Lung (tissue), 12 donors: ENCODE results near the gene LRRC15. TPM values are rescaled to one million over a fixed set of nuclear protein-coding genes. Genes with fewer than 3 reads are reported as not detected.

Experiments
- ATAC-seq: fragments of 200-7000 bp; cut with Tn5 transposase; one replicate; pipeline ENCODE4 v1.9.1; 2020; ENCODE audit warnings: moderate number of reproducible peaks; ENCODE audit not compliant: insufficient read depth, low FRiP score
- DNase-seq, 3 donors: peaks; one replicate each; pipeline ENCODE4 v3.0.0-alpha.2; 2013 to 2017
- H3K27ac ChIP-seq, 2 donors: one replicate each; pipeline ENCODE4 v1.5.1; 2013; ENCODE audit warnings: mild to moderate bottlenecking in 2 of 2, moderate library complexity in 2 of 2, control low read depth in 1 of 2, inconsistent platforms in 1 of 2, low read depth in 1 of 2, low read length in 1 of 2
- H3K27me3 ChIP-seq, 3 donors: one replicate each; pipeline ENCODE4 v1.5.1; 2013; ENCODE audit warnings: low read length in 2 of 3; ENCODE audit not compliant: control insufficient read depth in 3 of 3, insufficient read depth in 3 of 3
- H3K36me3 ChIP-seq, 4 donors: one replicate each; pipeline ENCODE4 v1.5.1; 2013; ENCODE audit warnings: low read length in 4 of 4, mild to moderate bottlenecking in 1 of 4, moderate library complexity in 1 of 4; ENCODE audit not compliant: control insufficient read depth in 4 of 4, insufficient read depth in 4 of 4
- H3K4me1 ChIP-seq, 5 donors: one replicate each; pipeline ENCODE4 v1.5.1; 2013; ENCODE audit warnings: low read length in 5 of 5, mild to moderate bottlenecking in 2 of 5, moderate library complexity in 1 of 5; ENCODE audit not compliant: control insufficient read depth in 5 of 5, insufficient read depth in 5 of 5
- H3K4me3 ChIP-seq: one replicate; pipeline ENCODE4 v1.5.1; 2013; ENCODE audit warnings: mild to moderate bottlenecking, control low read depth, moderate library complexity
- H3K9ac ChIP-seq, 2 donors: one replicate each; pipeline ENCODE4 v1.5.1; 2013; ENCODE audit warnings: low read length in 2 of 2, control low read depth in 1 of 2; ENCODE audit not compliant: insufficient read depth in 1 of 2
- H3K9me3 ChIP-seq, 4 donors: one replicate each; pipeline ENCODE4 v1.5.1; 2013; ENCODE audit warnings: low read length in 3 of 4, mild to moderate bottlenecking in 1 of 4, moderate library complexity in 1 of 4; ENCODE audit not compliant: control insufficient read depth in 4 of 4, insufficient read depth in 3 of 4
- WGBS, 2 donors: extraction: QIAGEN DNeasy Blood & Tissue Kit; methylation state at CpG; one replicate each; pipeline ENCODE4 v1.1.7; 2013; 5-methylcytosine and 5-hydroxymethylcytosine counted together
- polyA plus RNA-seq, 2 donors: library from polyadenylated mRNA; stranded (reverse); fragments of 200-250 nt; gene quantifications; one replicate each; pipeline ENCODE4 v1.2.1, GENCODE V29; 2013
- total RNA-seq, 2 donors: library from RNA; depleted of rRNA in 1 of 2; stranded (reverse); fragments of >200 nt in 1 of 2; gene quantifications; one replicate each; pipeline ENCODE4 v1.2.1, GENCODE V29; 2014 to 2021
- TF ChIP-seq, protein P1 (sequence below): IDR thresholded peaks from 2 replicates; pipeline ENCODE4 v1.5.1; 2012; ENCODE audit warnings: mild to moderate bottlenecking; ENCODE audit errors: control extremely low read depth, extremely low read depth
- donor health status: control.
- donor health status: control.
- donor health status: Bipolar disorder and iron deficiency.
- donor health status: healthy.
- donor health status: DM: yes; HTN: yes; CAD: no.

LRRC15 gene
- total and polyA plus RNA-seq, 4 donors: 0.06 to 1.2 (median 0.07) TPM

DNA sequence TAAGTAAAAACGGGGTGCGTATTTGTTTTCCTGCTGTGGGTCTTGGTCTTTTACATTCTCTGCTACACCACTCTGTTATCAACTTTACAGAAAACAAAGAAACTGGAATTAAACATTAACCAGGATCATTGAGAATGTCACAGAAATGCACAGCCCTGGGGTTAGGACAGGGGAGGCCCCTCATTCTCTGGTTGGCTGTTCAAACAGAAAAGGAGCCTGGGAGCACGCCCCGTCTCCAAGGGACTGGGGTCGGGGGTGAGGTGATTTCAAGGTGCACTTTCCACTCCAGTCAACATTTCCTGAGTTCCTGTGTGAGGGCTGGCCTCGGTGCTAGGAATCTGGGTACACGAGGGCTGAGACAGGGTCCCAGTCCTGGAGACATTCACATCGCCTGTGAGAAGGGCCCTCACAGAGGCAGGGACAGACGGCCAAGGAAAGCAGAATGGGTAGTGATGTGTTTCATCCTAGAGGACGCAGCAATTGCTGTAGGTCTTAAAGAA is 48.7 kb downstream of the LRRC15 start:
- Histone ChIP-seq H3K9me3 (peaks cover 0 to 8% (median 4%) of the 10 kb centered on the region in 4 donors), H3K36me3 (no peaks in the 10 kb centered on the region), H3K4me1 (peaks cover 0 to 14% (median 0%) of the 10 kb centered on the region in 5 donors), H3K4me3 (no peak overlapping the region), H3K9ac (no peak overlapping the region), H3K27me3 (no peaks in the 10 kb centered on the region), H3K27ac (no peak overlapping the region)
- TF ChIP-seq, protein P1, sequence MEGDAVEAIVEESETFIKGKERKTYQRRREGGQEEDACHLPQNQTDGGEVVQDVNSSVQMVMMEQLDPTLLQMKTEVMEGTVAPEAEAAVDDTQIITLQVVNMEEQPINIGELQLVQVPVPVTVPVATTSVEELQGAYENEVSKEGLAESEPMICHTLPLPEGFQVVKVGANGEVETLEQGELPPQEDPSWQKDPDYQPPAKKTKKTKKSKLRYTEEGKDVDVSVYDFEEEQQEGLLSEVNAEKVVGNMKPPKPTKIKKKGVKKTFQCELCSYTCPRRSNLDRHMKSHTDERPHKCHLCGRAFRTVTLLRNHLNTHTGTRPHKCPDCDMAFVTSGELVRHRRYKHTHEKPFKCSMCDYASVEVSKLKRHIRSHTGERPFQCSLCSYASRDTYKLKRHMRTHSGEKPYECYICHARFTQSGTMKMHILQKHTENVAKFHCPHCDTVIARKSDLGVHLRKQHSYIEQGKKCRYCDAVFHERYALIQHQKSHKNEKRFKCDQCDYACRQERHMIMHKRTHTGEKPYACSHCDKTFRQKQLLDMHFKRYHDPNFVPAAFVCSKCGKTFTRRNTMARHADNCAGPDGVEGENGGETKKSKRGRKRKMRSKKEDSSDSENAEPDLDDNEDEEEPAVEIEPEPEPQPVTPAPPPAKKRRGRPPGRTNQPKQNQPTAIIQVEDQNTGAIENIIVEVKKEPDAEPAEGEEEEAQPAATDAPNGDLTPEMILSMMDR: no peak
- DNase-seq (peak in 1 of 3 donors; percentile 46), ATAC-seq (no peak)
- WGBS, 2 donors: 67 to 80% methylated on average over 10 of the region's 10 CpGs

- TF ChIP-seq, protein P1: no peak
- no peak overlapping the region for H3K4me3 ChIP-seq
- no peak overlapping the region for H3K9ac ChIP-seq
- DNase-seq (no peak), ATAC-seq (no peak)
- peaks cover 0 to 8% (median 4%) of the 10 kb centered on the region in 4 donors for H3K9me3 ChIP-seq
- H3K27me3 ChIP-seq: no peaks in the 10 kb centered on the region
- no peak overlapping the region for H3K27ac ChIP-seq
- H3K36me3 ChIP-seq: no peaks in the 10 kb centered on the region
- 68 to 70% methylated on average over 5 of the region's 5 CpGs for WGBS, 2 donors
- peaks cover 0 to 19% (median 1%) of the 10 kb centered on the region in 5 donors for H3K4me1 ChIP-seq
Measured at GRCh38 chr3:194320100-194320499, 49.4 kb downstream of the LRRC15 start.

- H3K27ac ChIP-seq: no peak overlapping the region
- ATAC-seq (no peak), DNase-seq (no peak)
- peaks cover 0 to 26% (median 6%) of the 10 kb centered on the region in 5 donors for H3K4me1 ChIP-seq
- H3K27me3 ChIP-seq: no peaks in the 10 kb centered on the region
- 97% methylated on average over 3 of the region's 3 CpGs for WGBS, 2 donors
- no peak overlapping the region for H3K9ac ChIP-seq
- no peaks in the 10 kb centered on the region for H3K36me3 ChIP-seq
- TF ChIP-seq, protein P1: no peak
- H3K4me3 ChIP-seq: no peak overlapping the region
- peaks cover 0 to 10% (median 4%) of the 10 kb centered on the region in 4 donors for H3K9me3 ChIP-seq
Measured at GRCh38 chr3:194318511-194319161, 50.9 kb downstream of the LRRC15 start.
